A549 treated with dexamethasone at 1 μM for 4 hours (cell line): ENCODE data around the gene CLSTN2. TPM values are rescaled to one million over a fixed set of nuclear protein-coding genes. Genes with fewer than 3 reads are reported as not detected.

Source experiments
- total RNA-seq: library from RNA; stranded (reverse); fragments of 200-300 nt; extraction: Qiagen RNA extraction; gene quantifications from 5 replicates; pipeline ENCODE4 v1.2.3, GENCODE V29; 2022

Gene CLSTN2
- total RNA-seq: 0.02 to 0.07 TPM (median 0.06 TPM) in 5 replicates

DNA sequence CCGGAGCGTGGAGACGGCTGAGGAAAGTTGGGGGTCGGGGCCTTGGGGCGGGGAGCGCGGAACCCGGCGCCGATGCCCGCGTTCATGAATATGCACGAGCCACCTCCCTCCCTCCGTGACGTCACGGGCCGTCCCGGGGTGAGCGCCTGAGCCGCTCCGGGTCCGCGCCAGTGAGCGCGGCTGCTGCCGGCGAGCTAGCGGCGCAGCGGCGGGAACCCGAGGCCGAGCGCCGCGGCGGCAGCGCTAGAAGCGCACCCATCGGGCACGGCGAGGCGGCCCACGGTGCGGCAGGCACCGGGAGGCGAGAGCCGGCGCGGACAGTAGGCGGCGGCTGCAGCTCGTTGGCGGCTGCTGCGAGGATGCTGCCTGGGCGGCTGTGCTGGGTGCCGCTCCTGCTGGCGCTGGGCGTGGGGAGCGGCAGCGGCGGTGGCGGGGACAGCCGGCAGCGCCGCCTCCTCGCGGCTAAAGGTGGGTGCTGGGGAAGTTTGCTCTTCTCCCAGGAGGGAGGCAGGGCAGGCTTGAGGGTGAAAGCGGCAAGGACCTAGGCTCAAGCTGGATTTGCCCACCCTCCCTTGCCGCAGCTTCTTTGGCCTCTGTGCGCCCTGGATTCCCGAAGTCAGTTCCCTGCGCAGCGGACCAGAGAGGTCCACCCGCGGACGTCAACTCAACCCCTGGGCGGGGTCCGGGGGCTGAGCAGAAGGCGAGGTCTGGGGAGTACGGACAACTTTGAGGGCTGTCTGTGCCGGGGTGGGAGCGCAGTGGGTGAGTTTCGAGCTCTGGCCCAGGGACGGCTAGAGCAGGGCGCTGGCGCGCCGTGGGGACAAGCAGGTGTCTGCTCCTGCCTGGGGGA, at the start of gene CLSTN2:
Gene CLSTN2 (plus strand): TSS at position 170 of the 850 bp plus-strand sequence.

